Effector CD8-positive, alpha-beta T cell (primary cell): Measurements from ENCODE around the gene RABEP2.
"Not testable (repeated sequence)": the region's sequence is repeated elsewhere in the genome, so short reads cannot be mapped to it uniquely, and the experiment has no call there.

Experiments used
- DNase-seq: peaks from one replicate; lab custom pipeline; 2025; lab: John Stamatoyannopoulos, UW
- total RNA-seq, 4 experiments: gene quantifications; one replicate each; lab custom pipeline; 2026; lab: John Stamatoyannopoulos, UW

The RABEP2 gene
- 45.2 to 69.4 (median 52.8) reads per million in 4 experiments for total RNA-seq

- DNase-seq, result peak; percentile 93
These were observed at the start of gene RABEP2 for GRCh38 chr16:28924762-28925385. Gene RABEP2, minus strand, starts transcription at chr16:28925238. Its CDS starts 75 bp downstream, at chr16:28925163.

GRCh38 chr16:28974437-28975157 is 49.6 kb upstream of the RABEP2 start, which contains the start of gene SPNS1:
Gene SPNS1, plus strand, starts transcription at chr16:28974778. Its CDS starts 374 bp downstream, at chr16:28975152.
- peak; percentile 88 for DNase-seq

GRCh38 chr16:28974007-28974436 is 49.0 kb upstream of the RABEP2 start:
- no peak for DNase-seq

GRCh38 chr16:28969696-28970095 is 44.7 kb upstream of the RABEP2 start:
- not testable (repeated sequence) for DNase-seq

- no peak for DNase-seq
These were observed 42.1 kb upstream of the RABEP2 start for GRCh38 chr16:28967156-28967555.

- no peak for DNase-seq
These were observed 39.5 kb upstream of the RABEP2 start for GRCh38 chr16:28964496-28964895.

GRCh38 chr16:28964072-28964471 is 39.0 kb upstream of the RABEP2 start:
- no peak for DNase-seq

- DNase-seq, result no peak
These were observed 33.8 kb upstream of the RABEP2 start for GRCh38 chr16:28958836-28959235.

GRCh38 chr16:28958216-28958615 is 33.2 kb upstream of the RABEP2 start:
- no peak for DNase-seq

- DNase-seq, result no peak
These were observed 26.4 kb upstream of the RABEP2 start for GRCh38 chr16:28951410-28951943.

- DNase-seq, result peak; percentile 99
These were observed 25.8 kb upstream of the RABEP2 start, which contains the start of gene NFATC2IP for GRCh38 chr16:28950648-28951409. Gene NFATC2IP, plus strand, starts transcription at chr16:28950937. Its CDS starts 75 bp downstream, at chr16:28951012.

GRCh38 chr16:28946681-28947080 is 21.6 kb upstream of the RABEP2 start:
- no peak for DNase-seq

GRCh38 chr16:28943281-28943680 is 18.2 kb upstream of the RABEP2 start:
- no peak for DNase-seq

- DNase-seq, result not testable (repeated sequence)
These were observed 14.8 kb upstream of the RABEP2 start for GRCh38 chr16:28939825-28940224.

GRCh38 chr16:28938721-28939120 is 13.7 kb upstream of the RABEP2 start:
- DNase-seq, result no peak

GRCh38 chr16:28937222-28937876 is 12.3 kb upstream of the RABEP2 start:
- no peak for DNase-seq

- DNase-seq, result no peak
These were observed 11.7 kb upstream of the RABEP2 start for GRCh38 chr16:28936784-28937155.

GRCh38 chr16:28935924-28936783 is 11.1 kb upstream of the RABEP2 start:
- DNase-seq, result peak; percentile 77

- DNase-seq, result no peak
These were observed 10.3 kb upstream of the RABEP2 start for GRCh38 chr16:28935346-28935745.

GRCh38 chr16:28933171-28933570 is 8.1 kb upstream of the RABEP2 start:
- DNase-seq, result no peak
